Hypothalamus (tissue), 51 donors: ENCODE data around the gene NGFR.

Experiments
- DNase-seq, 51 donors: peaks; one replicate each; lab custom pipeline; 2025; lab: John Stamatoyannopoulos, UW

The NGFR gene, protein sequence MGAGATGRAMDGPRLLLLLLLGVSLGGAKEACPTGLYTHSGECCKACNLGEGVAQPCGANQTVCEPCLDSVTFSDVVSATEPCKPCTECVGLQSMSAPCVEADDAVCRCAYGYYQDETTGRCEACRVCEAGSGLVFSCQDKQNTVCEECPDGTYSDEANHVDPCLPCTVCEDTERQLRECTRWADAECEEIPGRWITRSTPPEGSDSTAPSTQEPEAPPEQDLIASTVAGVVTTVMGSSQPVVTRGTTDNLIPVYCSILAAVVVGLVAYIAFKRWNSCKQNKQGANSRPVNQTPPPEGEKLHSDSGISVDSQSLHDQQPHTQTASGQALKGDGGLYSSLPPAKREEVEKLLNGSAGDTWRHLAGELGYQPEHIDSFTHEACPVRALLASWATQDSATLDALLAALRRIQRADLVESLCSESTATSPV

DNA sequence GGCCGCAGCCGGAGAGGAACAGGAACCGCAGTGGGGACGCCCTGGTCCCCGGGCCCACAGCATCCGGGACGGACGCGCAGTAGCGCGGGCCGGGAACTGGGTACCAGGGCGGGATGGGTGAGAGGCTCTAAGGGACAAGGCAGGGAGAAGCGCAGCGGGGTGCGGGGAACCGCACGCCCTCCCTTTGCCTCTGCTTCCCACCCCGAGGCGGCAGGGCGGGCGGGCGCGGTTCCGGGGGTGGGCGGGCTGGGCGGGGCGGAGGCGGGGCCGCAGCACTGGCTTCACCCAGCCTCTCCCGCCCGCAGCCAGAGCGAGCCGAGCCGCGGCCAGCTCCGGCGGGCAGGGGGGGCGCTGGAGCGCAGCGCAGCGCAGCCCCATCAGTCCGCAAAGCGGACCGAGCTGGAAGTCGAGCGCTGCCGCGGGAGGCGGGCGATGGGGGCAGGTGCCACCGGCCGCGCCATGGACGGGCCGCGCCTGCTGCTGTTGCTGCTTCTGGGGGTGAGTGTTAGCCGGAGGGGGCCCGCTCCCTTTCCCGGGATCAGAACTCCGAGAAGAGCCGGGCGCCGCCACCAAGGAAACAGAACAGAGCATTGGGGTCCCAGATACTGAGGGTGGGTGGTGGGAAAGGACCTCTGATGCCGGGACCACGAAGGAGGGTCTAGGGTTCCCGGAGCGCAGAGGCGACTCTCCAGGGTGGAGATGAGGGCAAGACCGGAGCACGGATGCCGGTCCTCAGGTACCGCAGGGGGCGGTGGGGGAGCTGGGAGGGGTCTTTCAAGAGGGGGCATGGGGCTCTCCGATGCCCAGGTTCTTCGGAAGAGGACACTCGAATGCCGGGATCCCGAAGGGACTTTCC lies at the start of gene NGFR:
TSS of gene NGFR (plus strand) at position 308 of the 856 bp plus-strand sequence. CDS start at position 433, 125 bp downstream.
- peak in 38 of 51 donors; percentile 6 to 80 (median 37) for DNase-seq

DNA sequence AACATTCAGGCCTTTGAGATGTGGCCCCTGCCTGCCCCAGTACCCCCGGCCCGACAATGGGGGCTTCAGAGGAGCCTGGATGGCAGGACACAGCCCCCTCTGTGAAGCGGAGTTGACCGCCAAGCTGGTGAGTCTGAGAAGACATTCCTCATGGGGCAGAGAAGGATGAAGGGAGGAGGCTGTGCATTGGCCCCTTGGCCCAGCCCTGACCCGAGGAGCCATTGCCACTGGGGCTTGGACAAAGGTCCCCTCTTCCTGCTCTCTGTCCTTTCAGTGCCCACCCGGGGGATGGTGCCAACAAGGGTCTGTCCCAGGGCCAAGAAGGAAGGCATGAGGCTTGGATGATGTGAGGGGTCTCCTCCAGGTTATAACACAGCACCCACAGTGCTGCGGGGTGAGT lies 49.5 kb upstream of the NGFR start:
- DNase-seq = no peak

DNA sequence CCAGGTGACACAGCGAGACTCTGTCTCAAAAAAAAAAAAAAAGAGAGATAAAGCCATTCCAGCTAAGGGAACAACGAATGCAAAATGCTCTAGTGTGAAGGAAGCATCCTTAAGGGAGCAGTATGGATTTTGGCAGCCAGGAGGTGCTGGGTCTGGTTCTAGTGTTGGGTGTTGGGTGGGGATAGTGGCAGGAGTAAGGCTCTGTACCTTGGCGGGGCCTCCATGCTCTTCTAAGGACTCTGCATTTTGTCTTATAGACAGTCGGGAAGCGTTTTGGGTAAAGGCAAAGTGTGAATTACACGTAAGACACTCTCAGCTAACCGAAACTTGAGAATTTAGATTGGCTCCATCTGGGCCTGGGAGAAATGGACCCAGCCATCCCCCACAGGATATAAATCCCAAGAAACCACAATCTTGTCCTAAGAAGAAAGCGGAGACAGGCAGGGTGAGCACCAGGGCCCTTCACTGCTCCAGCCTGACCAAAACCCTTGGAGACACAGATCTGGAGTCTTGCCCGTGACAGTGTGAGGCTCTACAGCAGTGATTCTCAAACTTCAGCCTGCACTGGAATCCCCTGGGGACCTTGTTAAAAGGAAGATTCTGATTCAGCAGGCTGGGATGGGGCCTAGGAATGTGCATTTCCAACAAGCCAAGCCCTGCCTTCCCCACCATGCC lies 47.3 kb upstream of the NGFR start:
- DNase-seq = no peak

DNA sequence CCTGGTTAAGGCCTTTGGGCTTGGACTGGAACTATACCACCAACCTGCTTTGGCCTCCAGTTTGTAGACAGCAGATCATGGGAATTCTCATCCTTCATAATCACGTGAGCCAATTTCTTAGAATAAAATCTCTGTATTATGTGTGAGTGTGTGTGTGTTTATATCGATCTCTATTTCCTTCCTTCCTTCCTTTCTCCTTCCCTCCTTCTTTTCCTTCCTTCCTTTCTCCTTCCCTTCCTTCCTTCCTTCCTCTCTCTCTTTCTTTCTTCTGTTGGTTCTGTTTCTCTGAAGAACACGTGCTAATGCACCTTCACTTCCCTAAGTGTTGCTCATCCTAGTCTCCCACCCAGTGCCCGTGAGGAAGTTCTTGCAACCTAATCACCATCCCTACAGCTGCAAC lies 44.9 kb upstream of the NGFR start:
- no peak for DNase-seq

DNA sequence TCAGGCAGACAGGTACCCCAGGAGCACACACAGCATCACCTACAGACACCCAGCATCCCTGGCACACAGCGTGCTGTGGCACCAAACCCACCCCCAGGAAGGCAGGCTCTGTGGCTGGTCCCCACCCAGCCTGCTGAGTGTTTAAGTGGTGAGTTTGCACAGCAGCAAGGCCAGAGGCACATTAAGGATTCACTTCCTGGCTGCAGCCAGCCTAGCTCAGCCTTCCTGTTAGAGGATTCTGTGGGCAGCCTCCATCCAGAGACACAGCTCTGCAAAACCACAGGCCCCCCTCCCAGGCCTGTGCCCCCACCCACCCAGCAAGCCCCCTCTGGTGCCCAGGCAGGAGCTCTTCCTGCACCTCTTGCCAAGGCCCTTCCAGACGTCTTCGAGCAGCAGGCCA lies 44.4 kb upstream of the NGFR start:
- no peak for DNase-seq

DNA sequence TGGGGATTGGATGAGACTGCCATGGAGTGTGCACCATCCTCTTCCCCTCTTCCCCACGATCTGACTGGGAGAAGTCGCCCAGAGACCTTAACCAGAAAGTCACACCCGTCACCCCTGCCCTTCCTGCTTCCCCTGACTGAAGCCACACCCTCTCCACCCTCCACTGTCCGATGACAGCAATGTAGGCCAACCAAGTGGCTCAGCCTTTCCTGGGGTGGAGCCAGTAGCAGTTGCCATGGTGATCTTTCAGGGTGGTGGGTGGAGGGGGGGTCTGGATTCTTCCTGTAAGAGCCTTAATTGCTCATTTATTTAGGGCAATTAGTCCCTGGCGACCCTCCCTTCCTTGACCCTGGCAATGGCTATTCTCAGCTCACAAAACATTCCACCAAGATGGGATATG lies 42.9 kb upstream of the NGFR start:
- no peak for DNase-seq

DNA sequence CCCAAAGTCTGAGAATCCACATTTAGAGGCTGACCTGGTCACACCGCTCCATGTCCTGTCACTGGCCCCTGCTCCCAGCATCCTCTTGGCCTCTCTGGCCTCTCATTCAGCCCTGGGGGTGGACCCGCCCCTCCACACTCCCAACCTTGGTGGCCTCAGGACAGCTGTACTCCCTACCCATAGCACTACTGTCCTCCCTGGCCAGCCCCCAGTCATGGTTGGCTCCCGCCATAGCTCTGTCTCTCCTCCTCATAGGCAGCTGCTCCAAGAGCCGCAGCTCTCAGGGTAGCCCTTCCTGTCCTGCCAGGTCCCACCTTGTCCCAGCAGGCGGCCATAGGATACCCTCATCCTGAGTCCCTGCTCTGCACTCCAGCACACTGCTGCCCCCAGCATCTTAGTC lies 42.4 kb upstream of the NGFR start:
- DNase-seq = no peak

DNA sequence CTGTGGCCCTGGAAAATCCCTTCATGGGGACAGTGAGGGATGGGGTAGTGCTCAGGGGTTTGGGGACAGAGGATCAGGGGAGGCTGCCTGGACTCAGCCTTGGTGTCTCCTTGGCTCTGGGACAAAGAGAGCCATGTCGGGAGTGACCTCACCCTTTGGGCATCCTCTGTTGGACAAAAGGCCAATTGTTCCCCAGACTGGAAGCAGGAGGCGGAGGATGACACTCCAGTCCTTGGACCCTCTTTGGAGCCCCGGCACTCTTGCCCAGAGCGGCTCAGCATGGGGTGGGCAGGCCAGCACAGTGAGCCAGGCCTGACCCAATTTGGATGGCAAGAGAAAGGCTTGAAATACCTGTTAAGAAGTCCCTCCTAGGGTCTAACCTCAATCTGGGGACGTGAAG lies 41.0 kb upstream of the NGFR start:
- DNase-seq = peak in 39 of 51 donors; percentile 3 to 76 (median 35)

DNA sequence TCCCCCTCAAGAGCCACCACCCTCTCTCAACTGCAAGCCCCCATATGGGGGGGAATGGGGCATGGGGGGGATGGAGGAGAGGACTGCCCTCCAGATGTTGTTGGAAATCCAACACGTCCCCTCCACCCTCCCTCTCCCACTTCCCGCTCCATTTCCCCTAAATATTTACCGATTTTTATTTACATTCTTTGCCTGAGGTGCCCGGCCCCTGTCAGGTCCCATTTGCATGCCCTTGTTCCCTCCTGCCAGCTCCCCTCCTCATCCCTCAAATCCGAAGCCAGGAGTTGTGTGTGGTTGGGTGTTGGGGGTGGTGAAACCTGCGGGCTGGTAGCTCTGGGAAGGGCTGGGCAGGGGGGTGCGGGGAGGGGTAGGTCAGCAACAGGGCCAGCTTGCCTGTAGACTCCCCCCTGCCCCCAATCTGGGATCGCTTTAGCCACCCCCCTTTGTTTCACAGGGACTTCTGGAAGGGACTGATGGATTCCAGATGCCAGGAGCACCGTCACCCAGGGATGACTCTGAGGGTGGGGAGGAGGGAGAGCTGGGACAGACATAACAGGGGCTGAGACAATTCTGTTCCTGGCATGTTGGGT lies 39.7 kb upstream of the NGFR start:
- DNase-seq = no peak

DNA sequence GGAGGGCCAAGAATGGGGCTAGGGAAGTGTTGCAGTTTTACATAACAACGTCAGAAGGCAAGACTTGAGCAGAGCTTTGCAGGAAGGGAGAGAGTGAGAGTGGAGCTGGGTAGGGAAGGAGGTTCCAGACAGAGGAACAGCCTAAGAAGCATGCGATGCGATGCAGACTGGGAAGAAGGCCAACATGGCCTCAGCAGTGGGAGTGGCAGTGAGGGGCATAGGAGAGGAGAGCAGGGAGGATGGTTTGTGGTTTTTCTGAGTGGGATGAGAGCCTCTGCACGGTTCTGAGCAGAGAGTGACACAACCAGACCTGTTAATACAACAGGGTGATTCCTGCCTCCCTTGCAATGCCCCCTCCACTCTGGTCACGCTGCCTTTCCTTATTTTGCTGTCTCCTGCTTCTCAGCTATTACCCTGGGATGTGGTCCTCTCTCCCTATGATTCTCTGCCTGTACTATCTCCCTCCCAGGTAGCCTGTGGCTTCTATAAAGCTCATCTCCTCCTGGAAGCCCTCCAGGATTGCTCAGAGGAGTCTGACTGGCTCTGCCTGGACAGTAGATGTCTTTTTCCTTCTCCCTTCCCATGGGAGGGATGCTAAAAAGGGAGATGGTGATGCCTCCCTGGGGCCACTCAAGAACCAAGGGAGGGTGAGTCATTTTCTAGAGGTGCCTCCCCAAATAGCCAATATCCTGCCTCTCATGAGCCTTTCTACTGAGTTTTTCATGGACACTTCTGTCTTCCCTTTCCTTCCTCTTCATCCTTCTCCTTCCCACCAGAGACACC lies 38.7 kb upstream of the NGFR start:
- no peak for DNase-seq

DNA sequence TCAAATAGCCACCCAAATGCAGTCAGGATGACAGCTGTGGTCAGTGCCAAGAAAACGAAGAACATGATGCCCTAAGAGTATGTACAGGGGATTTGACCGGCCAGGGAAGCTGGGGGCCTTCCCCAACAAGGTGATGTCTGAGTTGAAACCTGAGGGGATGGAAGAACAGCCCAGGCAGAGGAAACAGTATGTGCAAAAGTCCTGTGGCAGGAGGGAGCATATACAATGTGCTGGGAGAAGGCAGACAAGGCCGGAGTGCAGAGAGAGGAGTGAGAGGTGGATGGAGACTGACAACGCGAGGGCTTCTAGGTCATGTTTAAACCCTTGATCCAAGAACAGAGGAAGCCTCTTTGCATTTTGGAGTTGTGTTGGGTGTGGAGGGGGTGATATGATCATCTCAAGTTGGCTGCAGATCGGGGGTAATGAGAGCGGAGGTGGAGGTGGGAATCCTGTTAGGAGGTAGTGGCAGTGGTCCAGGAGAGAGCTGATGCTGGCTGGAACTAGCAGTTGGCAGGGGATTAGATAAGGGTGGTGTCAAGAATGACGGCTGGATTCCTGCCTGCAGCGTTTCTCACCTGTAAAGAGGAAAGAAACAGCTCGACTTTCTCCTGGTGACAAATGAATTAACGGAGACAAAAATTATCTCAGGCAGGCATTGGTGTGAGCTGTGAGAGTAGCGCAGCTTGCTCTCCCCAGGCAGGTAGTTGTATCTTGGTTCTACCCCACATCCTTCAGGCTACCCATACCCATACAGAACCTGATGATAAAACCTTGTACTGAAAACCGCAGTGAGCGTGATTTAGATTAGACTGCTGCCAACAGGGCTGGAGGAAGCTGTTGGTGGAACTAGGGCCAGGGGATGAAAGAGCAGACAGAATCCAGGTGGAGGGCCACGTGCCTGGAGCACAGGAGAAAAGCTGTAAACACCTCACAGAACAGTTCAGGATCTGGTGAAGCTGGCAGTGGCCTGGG lies 37.2 kb upstream of the NGFR start:
- no peak for DNase-seq

DNA sequence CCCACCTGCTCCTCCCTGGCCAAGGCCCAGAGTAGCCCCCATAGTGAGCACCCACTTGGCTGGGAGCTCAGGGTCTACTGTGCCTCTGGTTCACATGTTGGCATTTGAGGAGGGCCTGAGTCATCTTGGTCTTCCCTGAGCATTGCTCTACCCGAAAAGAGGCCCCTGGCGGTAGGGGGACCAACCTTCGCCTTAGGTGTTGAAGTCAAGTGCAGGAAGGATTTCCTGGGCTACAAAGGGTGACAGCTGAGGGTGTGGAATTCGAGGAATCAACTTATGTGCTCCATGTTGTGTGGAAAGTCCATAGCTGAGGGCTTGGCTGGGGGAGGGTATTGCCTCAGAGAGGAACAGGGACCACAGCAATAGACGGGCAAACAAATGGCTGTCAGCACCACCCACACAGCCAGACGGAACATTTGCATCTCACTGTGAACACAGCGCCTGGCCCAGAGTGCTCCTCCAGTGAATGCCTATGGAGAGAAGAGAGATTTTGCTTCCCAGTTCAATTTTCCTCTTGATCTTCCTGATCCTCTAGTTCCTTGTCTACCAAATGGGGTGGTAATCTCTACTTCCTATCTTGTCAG lies 35.6 kb upstream of the NGFR start:
- DNase-seq = no peak

DNA sequence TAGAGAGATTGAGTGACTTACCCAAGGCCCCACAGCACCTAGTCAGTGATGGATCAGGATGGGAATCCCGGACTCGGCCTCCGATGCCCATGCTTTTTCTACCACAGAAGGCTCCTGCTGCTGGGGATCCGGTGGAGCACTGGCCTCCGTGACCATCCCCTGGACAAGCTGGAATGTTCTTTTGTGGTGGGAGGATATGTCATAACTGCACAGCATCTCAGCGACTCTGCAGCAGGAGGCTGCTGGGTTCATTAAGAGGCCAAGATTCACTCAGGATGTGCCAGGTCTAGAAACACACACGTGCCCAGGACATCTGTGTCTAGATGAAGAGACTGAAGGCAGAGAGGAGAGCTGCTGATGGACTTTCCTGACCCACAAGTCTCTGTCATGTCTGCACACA lies 34.7 kb upstream of the NGFR start:
- DNase-seq = no peak

DNA sequence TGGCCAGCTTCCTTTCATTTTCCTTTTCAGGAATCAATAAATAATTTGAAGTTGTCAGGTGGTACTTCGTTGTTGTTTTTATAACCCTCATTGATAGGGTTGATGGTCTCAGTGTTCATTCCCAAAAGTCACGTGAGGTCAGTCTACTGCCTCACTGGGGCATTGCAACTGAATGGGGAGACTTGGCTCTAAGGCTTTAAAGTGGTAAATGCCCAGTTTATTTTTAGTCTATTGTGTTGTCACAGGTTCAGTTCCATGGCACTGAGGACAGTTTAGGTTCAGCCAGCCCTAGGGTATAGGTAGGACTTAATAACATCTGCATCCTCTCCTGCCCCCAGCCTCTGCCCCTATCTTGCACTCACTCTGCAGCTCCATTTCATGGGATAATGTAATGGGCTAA lies 33.5 kb upstream of the NGFR start:
- no peak for DNase-seq

DNA sequence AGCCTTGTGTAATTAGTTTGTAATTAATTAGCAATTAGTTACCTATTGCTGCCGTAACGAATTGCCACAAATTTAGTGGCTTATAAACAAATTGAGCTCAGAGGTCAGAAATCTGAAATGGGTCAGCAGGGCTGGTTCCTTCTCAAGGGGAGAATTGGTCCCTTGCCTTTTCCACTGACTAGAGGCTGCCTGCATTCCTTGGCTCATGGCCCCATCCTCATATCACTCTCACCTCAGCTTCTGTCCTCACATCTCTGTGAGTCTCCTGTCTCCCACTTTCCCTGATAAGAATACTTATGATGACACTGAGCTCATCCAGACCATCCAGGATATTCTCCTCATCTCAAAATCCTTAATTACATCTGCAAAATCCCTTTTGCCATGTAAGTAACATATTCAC lies 31.0 kb upstream of the NGFR start:
- DNase-seq = no peak

DNA sequence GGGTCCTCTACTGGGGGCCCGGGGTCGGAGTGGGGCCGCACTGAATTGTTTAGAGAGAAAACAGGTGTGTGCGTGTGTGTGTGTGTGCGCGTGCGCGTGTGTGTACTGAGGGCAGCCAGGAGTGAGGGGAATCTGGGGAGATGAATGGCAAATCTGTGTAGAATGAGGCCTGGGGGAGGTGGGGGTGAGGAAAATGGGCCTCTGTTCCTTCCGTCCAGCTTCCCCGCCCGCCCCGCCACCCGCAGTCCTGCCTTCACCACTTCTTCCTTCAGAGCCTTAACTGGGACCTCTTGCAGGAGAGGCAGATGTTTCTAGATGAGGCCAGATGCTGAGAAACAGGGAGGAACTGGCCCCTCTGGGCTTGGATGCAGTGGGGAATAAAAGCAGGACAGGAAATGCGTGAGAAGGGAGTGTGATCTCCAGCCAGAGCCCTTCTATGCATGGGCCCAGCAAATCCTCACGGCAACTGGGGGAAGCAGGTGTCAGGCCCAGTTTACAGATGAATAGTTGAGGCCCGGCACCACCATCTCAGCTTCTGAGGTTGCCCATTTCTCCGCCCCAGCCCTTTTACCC lies 29.7 kb upstream of the NGFR start:
- no peak for DNase-seq

DNA sequence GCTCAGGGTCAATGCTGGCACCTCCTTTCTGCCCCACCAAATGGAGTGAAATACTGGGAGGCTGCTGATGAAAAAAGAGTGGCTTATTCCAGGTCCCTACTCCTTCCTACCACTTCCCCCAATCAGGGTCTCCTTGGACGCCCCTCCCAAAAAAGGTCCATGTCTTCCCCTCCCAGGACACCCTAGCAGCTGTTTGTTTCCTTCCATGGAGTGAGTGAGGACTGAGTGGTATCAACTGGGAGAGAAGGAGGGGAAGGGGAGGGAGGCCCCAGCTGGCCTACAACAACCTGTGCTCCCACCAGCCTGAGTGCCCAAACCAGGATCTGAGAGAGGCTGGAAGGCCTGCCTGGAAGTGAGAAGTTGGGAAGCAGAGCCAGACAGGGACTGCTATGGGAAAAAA lies 28.7 kb upstream of the NGFR start:
- no peak for DNase-seq

DNA sequence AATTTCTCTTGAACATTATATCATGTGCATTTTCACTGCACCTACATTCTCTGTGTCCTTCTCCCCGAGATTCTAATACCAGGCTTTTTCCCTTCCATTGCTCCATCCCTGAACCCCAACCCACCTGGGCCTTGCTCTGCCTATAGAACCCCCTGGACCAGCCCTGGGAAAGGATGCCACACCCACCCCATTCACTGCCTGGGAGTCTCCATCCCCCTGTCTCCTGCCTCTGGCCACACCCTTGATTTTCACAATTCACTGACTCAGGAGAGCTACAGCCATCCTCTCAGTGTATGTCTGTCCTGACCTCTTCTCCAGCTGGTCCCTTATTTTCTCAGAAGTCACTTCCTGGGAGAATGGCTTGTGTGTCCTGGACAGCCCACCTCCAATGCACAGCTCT lies 27.9 kb upstream of the NGFR start:
- no peak for DNase-seq
